ENCODE data around the gene NEK6. TPM values are rescaled to one million over a fixed set of nuclear protein-coding genes. Genes with fewer than 3 reads are reported as not detected.

Gene NEK6
- total RNA-seq, 1 experiment from 2014 or later = 21.1 TPM

GRCh38 chr9:124392254-124392870 lies 134.6 kb downstream of the NEK6 start:
- ATAC-seq = no peak

GRCh38 chr9:124392871-124393460 lies 135.2 kb downstream of the NEK6 start:
- BruUV-seq (replicated peaks) = no TSS peak
- Histone ChIP-seq H3K4me1 (ENCODE audit: insufficient read depth, low read length) (peaks cover 42% of the 10 kb centered on the region), H3K27ac (ENCODE audit: low read length) (peak overlapping the region; percentile 82), H3K4me3 (ENCODE audit: low read length) (no peak overlapping the region), H3K9me3 (ENCODE audit: low read length) (no peaks in the 10 kb centered on the region), H3K9me2 (replicated peaks; ENCODE audit: low read length) (no peaks in the 10 kb centered on the region), H3K27me3 (ENCODE audit: low read length) (no peaks in the 10 kb centered on the region), H3F3A (ENCODE audit: low read length, unreplicated experiment) (no peaks in the 10 kb centered on the region), H3K4me2 (ENCODE audit: low read length) (peak overlapping the region; percentile 61), H3K79me2 (ENCODE audit: low read length) (peaks cover 90% of the 10 kb centered on the region), H2AFZ (ENCODE audit: low read length) (no peak overlapping the region), H4K20me1 (ENCODE audit: low read length) (peaks cover 64% of the 10 kb centered on the region), H3K9ac (ENCODE audit: low read length) (no peak overlapping the region), H3K36me3 (ENCODE audit: low read depth, low read length) (peaks cover 24% of the 10 kb centered on the region)
- TF ChIP-seq CTCF (conservative IDR thresholded peaks at IDR 0.05; ENCODE audit: low read depth, low read length) (peak; percentile 70), EZH2 (IDR thresholded peaks at IDR 0.05; ENCODE audit: low read length, unreplicated experiment) (no peak), EZH2phosphoT487 (IDR thresholded peaks at IDR 0.05; ENCODE audit: borderline replicate concordance, low read length) (no peak)
- DNase-seq (peak; percentile 95), ATAC-seq (peak; percentile 95)
- POLR2A ChIA-PET (ENCODE audit: unreplicated experiment) = interaction anchor here (0.6 to 1.0 kb wide), 3 partner anchors 19 to 419 kb away, joined by 3 to 6 read pairs (median 4); no protein-coding TSS in a partner anchor
- intact Hi-C loops (cut with micrococcal nuclease) = loop anchor here (10.0 kb wide), 1 partner anchor 268 kb away; no protein-coding TSS in a partner anchor
- CTCF ChIA-PET = interaction anchor here (0.5 to 1.4 kb wide), 3 partner anchors 19 to 257 kb away, joined by 3 to 8 read pairs (median 3); no protein-coding TSS in a partner anchor

More at GRCh38 chr9:124392254-124392870, 134.6 kb downstream of the NEK6 start:
- BruUV-seq (replicated peaks) = no TSS peak
- Histone ChIP-seq H3K9me3 (ENCODE audit: low read length) (no peaks in the 10 kb centered on the region), H3K79me2 (ENCODE audit: low read length) (peaks cover 90% of the 10 kb centered on the region), H3F3A (ENCODE audit: low read length, unreplicated experiment) (no peaks in the 10 kb centered on the region), H4K20me1 (ENCODE audit: low read length) (peaks cover 67% of the 10 kb centered on the region), H3K9ac (ENCODE audit: low read length) (peak overlapping the region; percentile 18), H3K4me2 (ENCODE audit: low read length) (peak overlapping the region; percentile 53), H2AFZ (ENCODE audit: low read length) (no peak overlapping the region), H3K9me2 (replicated peaks; ENCODE audit: low read length) (no peaks in the 10 kb centered on the region), H3K4me1 (ENCODE audit: insufficient read depth, low read length) (peaks cover 42% of the 10 kb centered on the region), H3K4me3 (ENCODE audit: low read length) (0 out of 2 replicates have a peak overlapping the region, but pooled peaks have one; percentile 12), H3K27me3 (ENCODE audit: low read length) (no peaks in the 10 kb centered on the region), H3K36me3 (ENCODE audit: low read depth, low read length) (peaks cover 22% of the 10 kb centered on the region), H3K27ac (ENCODE audit: low read length) (peak overlapping the region; percentile 82)
- CTCF ChIA-PET = interaction anchor here (0.5 to 1.4 kb wide), 3 partner anchors 19 to 256 kb away, joined by 3 to 8 read pairs (median 3); no protein-coding TSS in a partner anchor
- POLR2A ChIA-PET (ENCODE audit: unreplicated experiment) = interaction anchor here (0.6 to 1.0 kb wide), 3 partner anchors 20 to 419 kb away, joined by 3 to 6 read pairs (median 4); no protein-coding TSS in a partner anchor
- no peak for DNase-seq
- TF ChIP-seq EZH2 (IDR thresholded peaks at IDR 0.05; ENCODE audit: low read length, unreplicated experiment) (no peak), CTCF (conservative IDR thresholded peaks at IDR 0.05; ENCODE audit: low read depth, low read length) (no peak), EZH2phosphoT487 (IDR thresholded peaks at IDR 0.05; ENCODE audit: borderline replicate concordance, low read length) (no peak)
- intact Hi-C loops (cut with micrococcal nuclease) = loop anchor here (10.0 kb wide), 1 partner anchor 268 kb away; no protein-coding TSS in a partner anchor
